ENCODE results near the gene RBBP5.
A peak's percentile ranks its signal among the peaks of the same experiment; 100 is the strongest.
"Not testable (repeated sequence)": the region's sequence is repeated elsewhere in the genome, so short reads cannot be mapped to it uniquely, and the experiment has no call there.

The RBBP5 gene

GRCh38 chr1:205121660-205122488, at the start of gene RBBP5:
Gene RBBP5 (minus strand): TSS chr1:205121978. CDS start chr1:205121873, 105 bp downstream.
- DNase-seq, result peak; percentile 98

- DNase-seq, result no peak
Observed at GRCh38 chr1:205171369-205171768, 49.6 kb upstream of the RBBP5 start.

GRCh38 chr1:205170532-205171269, 48.9 kb upstream of the RBBP5 start:
- no peak for DNase-seq

GRCh38 chr1:205169248-205169647, 47.5 kb upstream of the RBBP5 start:
- no peak for DNase-seq

- peak; percentile 45 for DNase-seq
Observed at GRCh38 chr1:205168291-205168690, 46.5 kb upstream of the RBBP5 start.

GRCh38 chr1:205162301-205162700, 40.5 kb upstream of the RBBP5 start:
- DNase-seq, result no peak

GRCh38 chr1:205161076-205161475, 39.3 kb upstream of the RBBP5 start:
- no peak for DNase-seq

- no peak for DNase-seq
Observed at GRCh38 chr1:205158048-205158616, 36.4 kb upstream of the RBBP5 start.

- DNase-seq, result not testable (repeated sequence)
Observed at GRCh38 chr1:205155665-205156377, 34.0 kb upstream of the RBBP5 start.

GRCh38 chr1:205152505-205152904, 30.7 kb upstream of the RBBP5 start:
- no peak for DNase-seq

GRCh38 chr1:205150651-205151428, 29.1 kb upstream of the RBBP5 start:
- DNase-seq, result no peak

- peak; percentile 86 for DNase-seq
Observed at GRCh38 chr1:205147191-205147835, 25.5 kb upstream of the RBBP5 start.

GRCh38 chr1:205144751-205145150, 23.0 kb upstream of the RBBP5 start:
- DNase-seq, result peak; percentile 70

- no peak for DNase-seq
Observed at GRCh38 chr1:205144046-205144720, 22.4 kb upstream of the RBBP5 start.

GRCh38 chr1:205142102-205142469, 20.3 kb upstream of the RBBP5 start:
- no peak for DNase-seq

GRCh38 chr1:205141236-205142101, 19.7 kb upstream of the RBBP5 start:
- DNase-seq, result peak; percentile 74

- no peak for DNase-seq
Observed at GRCh38 chr1:205140113-205140512, 18.3 kb upstream of the RBBP5 start.

- no peak for DNase-seq
Observed at GRCh38 chr1:205137901-205138300, 16.1 kb upstream of the RBBP5 start.

GRCh38 chr1:205133287-205133686, 11.5 kb upstream of the RBBP5 start:
- DNase-seq, result no peak

- DNase-seq, result no peak
Observed at GRCh38 chr1:205129447-205130029, 7.8 kb upstream of the RBBP5 start.
